ENCODE results near the gene CEP72.
"Not testable (repeated sequence)": the region's sequence is repeated elsewhere in the genome, so short reads cannot be mapped to it uniquely, and the experiment has no call there.

Gene CEP72

GRCh38 chr5:581941-582340 lies 30.2 kb upstream of the CEP72 start:
- DNase-seq, result no peak

GRCh38 chr5:582445-582844 lies 29.7 kb upstream of the CEP72 start:
- DNase-seq, result not testable (repeated sequence)

- DNase-seq, result no peak
Observed at GRCh38 chr5:582936-583635, 29.1 kb upstream of the CEP72 start.

- DNase-seq, result no peak
Observed at GRCh38 chr5:583645-584044, 28.5 kb upstream of the CEP72 start.

GRCh38 chr5:584216-584615 lies 27.9 kb upstream of the CEP72 start:
- DNase-seq, result no peak

GRCh38 chr5:584846-585245 lies 27.3 kb upstream of the CEP72 start:
- DNase-seq, result no peak

GRCh38 chr5:585556-585955 lies 26.6 kb upstream of the CEP72 start:
- DNase-seq, result no peak

- DNase-seq, result no peak
Observed at GRCh38 chr5:585962-586628, 26.0 kb upstream of the CEP72 start.

GRCh38 chr5:586751-587285 lies 25.3 kb upstream of the CEP72 start:
- no peak for DNase-seq

GRCh38 chr5:587403-587802 lies 24.7 kb upstream of the CEP72 start:
- no peak for DNase-seq

GRCh38 chr5:588406-588995 lies 23.6 kb upstream of the CEP72 start:
- no peak for DNase-seq

- DNase-seq, result no peak
Observed at GRCh38 chr5:589173-589572, 23.0 kb upstream of the CEP72 start.

- DNase-seq, result no peak
Observed at GRCh38 chr5:589588-589987, 22.6 kb upstream of the CEP72 start.

GRCh38 chr5:590346-590745 lies 21.8 kb upstream of the CEP72 start:
- DNase-seq, result no peak

GRCh38 chr5:591746-592145 lies 20.4 kb upstream of the CEP72 start:
- DNase-seq, result no peak

- no peak for DNase-seq
Observed at GRCh38 chr5:592158-592557, 20.0 kb upstream of the CEP72 start.

- no peak for DNase-seq
Observed at GRCh38 chr5:593511-593910, 18.6 kb upstream of the CEP72 start.

- peak in 1 of 2 experiments; percentile 12 for DNase-seq
Observed at GRCh38 chr5:594226-594860, 17.8 kb upstream of the CEP72 start.

GRCh38 chr5:595285-595875 lies 16.8 kb upstream of the CEP72 start:
- DNase-seq, result no peak

GRCh38 chr5:597871-598563 lies 14.1 kb upstream of the CEP72 start:
- no peak for DNase-seq

- DNase-seq, result no peak
Observed at GRCh38 chr5:598564-598890, 13.6 kb upstream of the CEP72 start.

GRCh38 chr5:600886-601541 lies 11.1 kb upstream of the CEP72 start:
- no peak for DNase-seq

Data from AML-193 (cell line).